Mucosa of stomach (tissue), 1 donor: ENCODE results near the gene PDIK1L.
A peak's percentile ranks its signal among the peaks of the same experiment; 100 is the strongest.

Experiments
- H3K27me3 ChIP-seq: one replicate; pipeline ENCODE4 v1.7.0; 2013; ENCODE audit warnings: mild to moderate bottlenecking, low read length; ENCODE audit not compliant: control insufficient read depth, insufficient read depth
- H3K36me3 ChIP-seq: one replicate; pipeline ENCODE4 v1.7.0; 2013; ENCODE audit warnings: low read length; ENCODE audit not compliant: control insufficient read depth, insufficient read depth
- H3K4me1 ChIP-seq: one replicate; pipeline ENCODE4 v1.7.0; 2013; ENCODE audit warnings: mild to moderate bottlenecking, low read length; ENCODE audit not compliant: control insufficient read depth, insufficient read depth
- H3K4me3 ChIP-seq: one replicate; pipeline ENCODE4 v1.7.0; 2013; ENCODE audit warnings: low read length
- H3K9ac ChIP-seq: one replicate; pipeline ENCODE4 v1.7.0; 2013; ENCODE audit warnings: mild to moderate bottlenecking, low read length, moderate library complexity
- H3K9me3 ChIP-seq: one replicate; pipeline ENCODE4 v1.7.0; 2013; ENCODE audit warnings: mild to moderate bottlenecking, low read length, moderate library complexity; ENCODE audit not compliant: control insufficient read depth
- donor health status: Pancreatic carcinoma.

Gene PDIK1L

DNA sequence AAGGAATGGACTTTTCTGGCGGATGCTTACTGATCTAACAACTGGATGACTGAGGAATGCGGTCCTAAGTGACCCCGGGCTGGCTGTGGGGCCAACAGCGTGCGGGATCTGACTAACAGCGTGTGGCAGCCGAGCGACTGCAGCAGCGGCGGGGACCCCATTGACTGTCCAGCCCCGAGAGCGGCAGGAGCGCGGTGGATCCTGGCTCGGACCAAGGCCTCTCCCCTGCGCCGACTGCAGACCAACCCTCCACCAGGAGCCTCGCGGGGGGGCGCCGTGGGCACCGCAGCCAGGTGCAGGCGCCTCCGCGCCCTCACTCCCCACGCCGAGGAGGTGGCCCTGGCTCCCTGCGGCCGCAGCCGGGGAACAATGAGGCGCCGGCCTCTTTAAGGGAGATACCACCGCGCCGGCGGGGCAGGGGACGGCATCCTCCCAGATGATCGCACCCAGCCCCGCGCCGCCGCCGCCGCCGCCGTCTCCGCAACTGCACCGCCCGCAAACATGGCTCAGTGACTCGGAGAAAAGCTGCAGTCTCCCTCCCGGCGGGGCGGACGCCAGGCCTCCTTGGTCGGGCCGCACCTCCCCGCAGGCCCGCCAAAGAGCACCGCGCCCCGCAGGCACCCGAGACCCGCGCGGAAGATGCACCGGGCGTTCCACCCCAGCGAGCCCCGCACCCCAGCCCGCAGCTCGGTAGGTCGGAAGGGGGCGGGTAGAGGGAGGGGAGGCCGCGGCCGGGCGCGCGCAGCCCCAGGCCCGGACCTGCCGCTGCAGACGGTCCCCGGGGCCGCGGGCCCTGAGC lies 694 bp upstream of the PDIK1L start:
- Histone ChIP-seq H3K27me3 (no peaks in the 10 kb centered on the region), H3K36me3 (no peaks in the 10 kb centered on the region), H3K9me3 (no peaks in the 10 kb centered on the region), H3K4me3 (peak overlapping the region; percentile 75), H3K9ac (peak overlapping the region; percentile 71), H3K4me1 (peaks cover 16% of the 10 kb centered on the region)

DNA sequence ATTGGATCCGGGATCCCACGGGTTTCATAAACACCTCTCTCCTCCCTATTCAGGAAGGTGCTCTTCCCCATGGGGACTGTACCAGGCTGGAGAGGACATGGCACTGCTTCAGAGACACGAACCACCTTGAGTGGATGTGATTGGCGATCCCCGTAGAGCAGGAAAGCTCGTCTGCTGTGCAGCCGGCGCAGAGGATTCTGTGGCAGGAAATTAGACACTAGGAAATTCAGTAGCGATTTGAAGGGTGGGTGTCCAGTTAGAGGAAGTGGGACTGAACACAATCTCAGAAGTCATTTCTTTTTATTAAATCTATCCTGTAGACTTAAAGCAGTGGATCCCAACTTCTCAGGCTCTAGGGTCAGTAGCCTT lies 767 bp downstream of the PDIK1L start:
- Histone ChIP-seq H3K27me3 (no peaks in the 10 kb centered on the region), H3K9me3 (no peaks in the 10 kb centered on the region), H3K9ac (peak overlapping the region; percentile 89), H3K36me3 (no peaks in the 10 kb centered on the region), H3K4me1 (peaks cover 16% of the 10 kb centered on the region), H3K4me3 (peak overlapping the region; percentile 80)

DNA sequence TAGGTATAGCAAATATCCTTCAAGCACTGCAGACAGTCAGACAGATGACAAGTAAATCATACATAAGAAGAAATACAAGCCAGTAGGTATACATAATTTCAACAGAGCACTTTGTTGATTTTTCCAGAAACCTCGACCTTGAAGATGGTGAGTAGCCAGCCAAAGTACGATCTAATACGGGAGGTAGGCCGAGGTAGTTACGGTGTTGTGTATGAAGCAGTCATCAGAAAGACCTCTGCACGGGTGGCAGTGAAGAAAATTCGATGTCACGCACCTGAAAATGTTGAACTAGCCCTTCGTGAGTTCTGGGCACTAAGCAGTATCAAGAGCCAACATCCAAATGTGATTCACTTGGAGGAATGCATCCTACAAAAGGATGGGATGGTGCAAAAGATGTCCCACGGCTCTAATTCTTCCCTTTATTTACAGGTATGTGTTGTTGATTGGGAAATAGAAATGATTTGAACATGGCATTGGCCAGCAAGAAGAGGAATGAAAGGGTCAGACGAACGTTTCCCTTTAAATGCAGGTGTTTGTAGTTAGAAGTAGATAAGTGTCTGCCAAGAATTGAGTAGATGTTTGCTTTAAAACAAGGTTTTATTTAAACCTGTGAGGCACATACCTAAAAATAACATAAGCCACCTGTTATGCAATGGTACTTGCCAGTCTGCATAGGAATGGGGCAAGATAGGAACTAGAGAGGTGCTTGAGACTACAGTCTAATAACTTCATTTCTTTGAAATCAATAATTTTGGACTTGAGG lies 2.7 kb downstream of the PDIK1L start:
- Histone ChIP-seq H3K4me1 (peaks cover 26% of the 10 kb centered on the region), H3K27me3 (no peaks in the 10 kb centered on the region), H3K9me3 (no peaks in the 10 kb centered on the region), H3K36me3 (no peaks in the 10 kb centered on the region), H3K9ac (peak overlapping the region; percentile 19), H3K4me3 (peak overlapping the region; percentile 5)

DNA sequence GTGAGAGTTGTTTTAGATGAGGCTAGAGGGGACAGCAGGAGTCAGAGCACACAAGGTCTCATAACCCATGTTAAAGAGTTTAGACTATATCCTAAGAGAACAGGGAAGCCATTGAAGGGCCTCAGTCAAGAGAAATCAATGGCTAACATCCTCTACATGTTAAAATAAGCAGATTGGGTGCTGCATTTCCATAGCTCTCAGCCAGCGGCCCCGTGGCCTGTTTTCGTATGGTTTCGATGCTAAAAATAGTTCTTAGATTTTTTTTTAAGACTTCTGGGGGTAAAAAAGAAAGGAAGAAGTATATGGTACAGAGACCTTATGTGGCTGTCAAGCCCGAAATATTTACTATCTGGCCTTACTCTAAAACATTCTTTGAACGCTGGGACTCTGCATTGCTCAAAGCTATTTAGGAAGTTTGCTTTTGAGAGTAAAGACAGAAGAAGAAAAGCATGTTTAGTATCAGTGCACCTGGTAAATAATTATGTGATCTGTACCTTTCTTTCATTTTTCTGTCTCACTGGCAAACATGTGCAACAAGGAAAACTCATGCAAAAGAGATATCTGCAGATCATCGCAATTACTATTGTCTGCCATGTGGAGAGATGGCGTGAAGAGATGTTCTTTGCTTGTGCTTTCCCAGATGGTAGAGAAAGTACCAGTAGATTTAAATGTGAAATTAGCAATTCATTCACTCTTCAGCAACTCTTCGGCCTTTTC lies 8.4 kb downstream of the PDIK1L start:
- Histone ChIP-seq H3K9me3 (no peaks in the 10 kb centered on the region), H3K9ac (no peak overlapping the region), H3K4me3 (no peak overlapping the region), H3K4me1 (peaks cover 30% of the 10 kb centered on the region), H3K27me3 (no peaks in the 10 kb centered on the region), H3K36me3 (no peaks in the 10 kb centered on the region)

DNA sequence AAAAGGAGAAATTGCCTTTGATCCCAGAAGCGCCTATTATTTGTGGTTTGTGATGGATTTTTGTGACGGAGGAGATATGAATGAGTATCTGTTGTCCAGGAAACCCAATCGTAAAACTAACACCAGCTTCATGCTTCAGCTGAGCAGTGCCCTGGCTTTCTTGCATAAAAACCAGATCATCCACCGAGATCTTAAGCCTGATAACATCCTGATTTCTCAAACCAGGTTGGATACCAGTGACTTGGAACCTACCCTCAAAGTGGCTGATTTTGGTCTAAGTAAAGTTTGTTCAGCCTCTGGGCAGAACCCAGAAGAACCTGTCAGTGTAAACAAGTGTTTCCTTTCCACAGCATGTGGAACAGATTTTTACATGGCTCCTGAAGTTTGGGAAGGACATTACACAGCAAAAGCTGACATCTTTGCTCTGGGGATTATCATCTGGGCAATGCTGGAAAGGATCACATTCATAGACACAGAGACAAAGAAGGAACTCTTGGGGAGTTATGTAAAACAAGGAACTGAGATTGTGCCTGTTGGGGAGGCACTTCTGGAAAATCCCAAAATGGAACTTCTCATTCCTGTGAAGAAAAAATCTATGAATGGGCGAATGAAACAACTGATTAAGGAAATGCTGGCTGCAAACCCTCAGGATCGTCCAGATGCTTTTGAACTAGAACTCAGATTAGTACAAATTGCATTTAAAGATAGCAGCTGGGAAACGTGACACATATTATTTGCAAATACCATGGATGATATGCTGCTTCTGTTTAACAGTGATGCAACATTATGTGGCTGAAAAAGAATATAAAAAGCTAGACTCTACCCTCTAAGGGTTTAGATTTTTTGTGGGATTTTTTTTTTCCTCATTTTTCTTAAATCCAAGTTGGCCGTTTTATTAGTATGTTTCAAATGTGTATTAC lies 10.5 kb downstream of the PDIK1L start:
- H3K4me1 ChIP-seq = peaks cover 40% of the 10 kb centered on the region
- no peak overlapping the region for H3K9ac ChIP-seq
- no peaks in the 10 kb centered on the region for H3K9me3 ChIP-seq
- H3K27me3 ChIP-seq = no peaks in the 10 kb centered on the region
- H3K36me3 ChIP-seq = no peaks in the 10 kb centered on the region
- H3K4me3 ChIP-seq = no peak overlapping the region

DNA sequence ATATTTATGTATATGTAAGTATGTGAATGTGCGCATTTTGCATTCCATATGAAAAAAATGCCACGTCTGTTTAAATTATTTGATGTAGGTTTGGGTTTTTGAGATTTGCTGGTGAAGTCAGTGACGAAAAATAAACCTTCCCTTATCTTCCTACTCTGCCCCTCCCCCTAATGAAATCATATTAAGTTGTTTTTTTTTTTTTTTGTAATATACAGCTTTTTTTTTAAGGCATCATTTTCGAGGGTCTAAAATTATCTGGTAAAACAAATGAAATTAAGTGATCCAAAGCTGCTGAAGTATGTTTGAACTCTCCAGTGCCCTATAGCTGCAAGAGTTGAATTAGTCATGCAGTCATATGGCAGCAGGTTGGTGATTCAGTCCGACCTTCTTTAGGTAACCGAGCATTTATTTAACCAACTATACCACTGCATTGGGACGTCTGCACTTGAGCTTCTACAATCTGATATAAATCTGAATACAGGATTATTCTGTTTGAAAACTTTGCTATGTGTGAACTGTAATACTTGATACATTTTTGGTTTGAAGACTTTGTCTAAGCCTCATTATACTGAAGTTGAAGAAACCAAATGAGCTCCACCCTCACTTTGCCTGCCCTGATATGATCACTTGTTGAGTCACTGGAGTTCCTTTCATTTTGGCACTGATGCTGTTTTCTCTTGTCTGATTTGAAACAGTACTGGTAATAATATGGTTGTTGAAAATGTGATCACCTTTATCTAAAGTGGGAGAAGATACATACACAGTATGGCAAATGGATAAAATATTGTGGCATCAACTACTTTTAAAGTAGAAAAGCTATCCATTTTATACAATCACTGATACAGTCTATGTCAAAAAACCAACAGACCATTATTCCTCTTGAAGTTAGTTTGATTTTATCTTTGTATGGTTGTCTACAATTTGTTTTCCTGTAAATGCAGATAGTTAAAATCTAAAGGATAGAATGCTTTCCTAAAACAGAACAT lies 11.7 kb downstream of the PDIK1L start:
- no peak overlapping the region for H3K4me3 ChIP-seq
- H3K9me3 ChIP-seq = no peaks in the 10 kb centered on the region
- H3K36me3 ChIP-seq = no peaks in the 10 kb centered on the region
- no peak overlapping the region for H3K9ac ChIP-seq
- peaks cover 42% of the 10 kb centered on the region for H3K4me1 ChIP-seq
- no peaks in the 10 kb centered on the region for H3K27me3 ChIP-seq

DNA sequence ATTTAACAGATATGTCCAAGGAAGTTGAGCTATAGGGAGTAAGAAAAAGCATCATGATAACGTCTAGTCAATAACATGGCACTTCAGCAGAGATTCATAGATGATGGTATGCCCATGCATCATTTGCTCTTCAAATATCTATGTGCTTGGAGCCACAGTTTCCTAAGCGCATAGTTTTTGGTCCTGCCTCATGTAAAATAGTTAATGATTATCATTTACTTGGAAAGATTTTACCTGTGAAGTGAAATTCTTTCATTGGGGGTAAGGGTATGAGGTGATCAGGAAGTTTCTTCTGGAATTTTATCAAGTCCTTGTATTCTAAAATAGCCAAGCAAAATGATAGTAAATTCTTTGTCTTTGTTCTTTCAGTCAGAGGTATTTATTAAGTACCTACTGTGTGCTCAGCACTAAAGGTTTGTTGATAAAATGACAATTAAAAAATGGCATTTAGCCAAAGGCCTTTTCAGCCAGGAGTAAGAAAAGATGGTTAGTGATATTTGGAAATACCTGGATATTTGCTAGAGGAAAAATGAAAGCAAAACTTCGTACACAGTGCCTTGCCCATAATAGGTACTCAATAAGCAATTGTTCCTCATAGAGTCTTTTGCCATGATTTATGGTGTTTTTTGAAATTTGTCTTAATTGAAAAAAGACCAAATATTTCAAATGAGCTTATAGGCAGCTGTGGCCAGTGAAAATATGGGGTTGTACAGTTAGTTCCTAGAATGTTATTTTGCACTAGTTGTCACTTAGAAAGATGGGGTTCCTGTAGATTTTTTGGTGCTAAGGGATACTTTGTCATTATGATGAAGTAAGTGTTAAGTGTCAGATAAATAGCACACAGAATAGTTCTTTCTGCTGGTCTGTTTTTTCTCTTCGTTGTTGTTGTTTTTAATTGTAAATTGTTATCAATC lies 13.1 kb downstream of the PDIK1L start:
- no peak overlapping the region for H3K4me3 ChIP-seq
- H3K36me3 ChIP-seq = no peaks in the 10 kb centered on the region
- no peaks in the 10 kb centered on the region for H3K9me3 ChIP-seq
- H3K4me1 ChIP-seq = peaks cover 49% of the 10 kb centered on the region
- H3K27me3 ChIP-seq = no peaks in the 10 kb centered on the region
- H3K9ac ChIP-seq = no peak overlapping the region

DNA sequence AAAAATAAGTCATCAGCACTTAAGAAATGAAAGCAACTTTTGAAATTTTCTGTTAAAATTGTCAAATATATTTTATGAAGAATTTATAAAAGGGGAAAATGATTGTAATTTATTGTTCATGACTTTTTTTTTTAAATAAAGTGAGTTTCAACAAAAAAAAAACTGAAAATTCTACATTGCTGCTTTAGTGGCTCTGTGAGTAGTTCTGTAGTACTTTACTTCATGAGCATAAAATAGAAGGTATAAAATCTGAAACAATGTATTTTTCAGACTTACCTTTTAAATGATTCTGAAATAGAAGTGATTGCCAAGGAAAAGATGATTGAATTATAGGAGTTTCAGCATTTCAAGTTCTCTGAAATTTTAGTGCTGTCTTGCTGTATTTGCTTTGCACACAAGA lies 13.8 kb downstream of the PDIK1L start:
- H3K4me1 ChIP-seq = peaks cover 49% of the 10 kb centered on the region
- no peak overlapping the region for H3K9ac ChIP-seq
- no peaks in the 10 kb centered on the region for H3K27me3 ChIP-seq
- H3K36me3 ChIP-seq = no peaks in the 10 kb centered on the region
- H3K9me3 ChIP-seq = no peaks in the 10 kb centered on the region
- H3K4me3 ChIP-seq = no peak overlapping the region

DNA sequence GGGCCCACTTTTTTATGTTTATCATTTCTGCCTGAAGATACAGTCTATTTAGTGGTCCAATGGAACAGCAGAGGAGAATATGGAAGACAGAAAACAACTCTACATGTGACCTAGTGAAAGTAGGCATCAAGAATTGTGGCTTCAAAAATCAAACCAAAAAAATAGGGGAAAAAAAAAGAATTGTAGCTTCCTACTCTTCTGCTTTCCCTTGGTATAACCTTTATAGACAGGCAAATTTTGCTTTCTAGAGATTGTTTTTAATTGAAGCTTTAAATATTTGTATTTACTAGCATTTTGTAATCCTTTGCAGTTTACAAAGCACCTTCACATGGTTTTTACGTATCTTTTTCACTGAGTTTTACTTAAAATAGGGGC lies 14.3 kb downstream of the PDIK1L start:
- H3K27me3 ChIP-seq = no peaks in the 10 kb centered on the region
- no peak overlapping the region for H3K4me3 ChIP-seq
- peaks cover 49% of the 10 kb centered on the region for H3K4me1 ChIP-seq
- H3K9me3 ChIP-seq = no peaks in the 10 kb centered on the region
- H3K36me3 ChIP-seq = no peaks in the 10 kb centered on the region
- H3K9ac ChIP-seq = peak overlapping the region; percentile 73
